Measurements from ENCODE around the gene TSHR. TPM values are rescaled to one million over a fixed set of nuclear protein-coding genes. Genes with fewer than 3 reads are reported as not detected.

Gene TSHR
- total RNA-seq, 2 donors from 2014 or later, result 0.58 TPM; not detected in 1

DNA sequence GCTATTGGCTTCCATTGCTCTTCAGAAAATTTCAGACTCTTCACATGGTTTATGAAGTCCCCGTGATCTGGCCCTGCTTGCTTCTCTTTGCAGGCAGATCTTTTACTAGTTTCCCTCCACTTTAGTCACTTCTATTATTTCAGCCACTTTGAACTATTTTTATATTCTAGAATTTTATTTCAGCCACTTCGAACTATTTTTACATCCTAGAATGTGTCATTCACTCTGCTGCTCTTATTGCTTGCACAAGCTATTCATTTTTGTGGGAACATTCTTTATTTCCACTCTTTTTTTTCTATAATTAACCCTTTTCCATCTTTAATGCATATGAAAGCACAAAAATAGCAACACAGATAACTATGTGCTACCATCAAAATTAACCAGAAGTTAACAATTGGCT is 24.5 kb downstream of the TSHR start:
- no peaks in the 10 kb centered on the region for H3K9me3 ChIP-seq (ENCODE audit: control insufficient read depth, low read length)
- H3K9me3 Mint-ChIP-seq, result no peaks in the 10 kb centered on the region
- H3K27me3 ChIP-seq (ENCODE audit: control insufficient read depth, insufficient read depth, low read length, poor library complexity, severe bottlenecking), result peaks cover 6% of the 10 kb centered on the region
- WGBS, 2 experiments (ENCODE audit: insufficient coverage in 1 of 2, insufficient read length in 1 of 2), result 90 to 96% methylated on average over 2 of the region's 2 CpGs
- DNase-seq, result no peak
- no peaks in the 10 kb centered on the region for H3K36me3 ChIP-seq (ENCODE audit: control insufficient read depth, insufficient read depth, low read length)
- H3K4me1 Mint-ChIP-seq, result no peaks in the 10 kb centered on the region
- H3K9ac ChIP-seq (ENCODE audit: extremely low read depth, low read length, poor library complexity, severe bottlenecking), result no peak overlapping the region
- no peaks in the 10 kb centered on the region for H3K4me1 ChIP-seq (ENCODE audit: control insufficient read depth, insufficient read depth, low read length)
- no peaks in the 10 kb centered on the region for H3K36me3 Mint-ChIP-seq (ENCODE audit: low read depth)
- H3K27ac ChIP-seq (ENCODE audit: low read depth, low read length), result no peak overlapping the region
- H3K27me3 Mint-ChIP-seq (ENCODE audit: insufficient read depth), result peaks cover 17% of the 10 kb centered on the region
- no peak overlapping the region for H3K4me3 ChIP-seq (ENCODE audit: low read length)
- H3K27ac Mint-ChIP-seq, result no peak overlapping the region
- TF ChIP-seq, protein P1, sequence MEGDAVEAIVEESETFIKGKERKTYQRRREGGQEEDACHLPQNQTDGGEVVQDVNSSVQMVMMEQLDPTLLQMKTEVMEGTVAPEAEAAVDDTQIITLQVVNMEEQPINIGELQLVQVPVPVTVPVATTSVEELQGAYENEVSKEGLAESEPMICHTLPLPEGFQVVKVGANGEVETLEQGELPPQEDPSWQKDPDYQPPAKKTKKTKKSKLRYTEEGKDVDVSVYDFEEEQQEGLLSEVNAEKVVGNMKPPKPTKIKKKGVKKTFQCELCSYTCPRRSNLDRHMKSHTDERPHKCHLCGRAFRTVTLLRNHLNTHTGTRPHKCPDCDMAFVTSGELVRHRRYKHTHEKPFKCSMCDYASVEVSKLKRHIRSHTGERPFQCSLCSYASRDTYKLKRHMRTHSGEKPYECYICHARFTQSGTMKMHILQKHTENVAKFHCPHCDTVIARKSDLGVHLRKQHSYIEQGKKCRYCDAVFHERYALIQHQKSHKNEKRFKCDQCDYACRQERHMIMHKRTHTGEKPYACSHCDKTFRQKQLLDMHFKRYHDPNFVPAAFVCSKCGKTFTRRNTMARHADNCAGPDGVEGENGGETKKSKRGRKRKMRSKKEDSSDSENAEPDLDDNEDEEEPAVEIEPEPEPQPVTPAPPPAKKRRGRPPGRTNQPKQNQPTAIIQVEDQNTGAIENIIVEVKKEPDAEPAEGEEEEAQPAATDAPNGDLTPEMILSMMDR (conservative IDR thresholded peaks at IDR 0.05), result no peak
- H3K4me3 Mint-ChIP-seq, result no peak overlapping the region

DNA sequence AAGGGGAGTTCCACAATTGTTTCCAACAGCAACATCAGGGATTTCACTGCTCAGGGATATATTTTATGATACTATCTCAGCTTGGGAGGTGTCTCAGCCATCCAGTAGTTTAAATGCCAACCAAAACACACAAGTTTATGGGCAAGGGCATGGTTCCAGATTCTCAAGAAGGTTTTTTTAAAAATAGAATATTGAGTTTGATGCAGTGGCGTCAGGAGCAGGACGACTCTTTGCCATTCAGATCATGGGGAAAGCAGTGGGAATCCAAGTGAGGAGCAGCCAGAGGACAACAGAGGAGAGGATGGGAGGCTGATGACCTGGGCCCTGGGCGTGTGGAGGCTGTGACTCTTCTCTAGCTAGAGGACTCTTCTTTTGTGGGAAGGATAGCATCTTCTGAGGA is 25.7 kb downstream of the TSHR start:
- H3K4me3 Mint-ChIP-seq, result no peak overlapping the region
- H3K27ac Mint-ChIP-seq, result no peak overlapping the region
- H3K27me3 Mint-ChIP-seq (ENCODE audit: insufficient read depth), result peaks cover 9% of the 10 kb centered on the region
- WGBS, 2 experiments (ENCODE audit: insufficient coverage in 1 of 2, insufficient read length in 1 of 2), result 92 to 93% methylated on average over 3 of the region's 3 CpGs
- no peak for DNase-seq
- no peaks in the 10 kb centered on the region for H3K4me1 Mint-ChIP-seq
- TF ChIP-seq, protein P1 (conservative IDR thresholded peaks at IDR 0.05), result no peak
- H3K36me3 Mint-ChIP-seq (ENCODE audit: low read depth), result no peaks in the 10 kb centered on the region
- no peaks in the 10 kb centered on the region for H3K36me3 ChIP-seq (ENCODE audit: control insufficient read depth, insufficient read depth, low read length)
- no peaks in the 10 kb centered on the region for H3K9me3 ChIP-seq (ENCODE audit: control insufficient read depth, low read length)
- H3K9ac ChIP-seq (ENCODE audit: extremely low read depth, low read length, poor library complexity, severe bottlenecking), result no peak overlapping the region
- H3K9me3 Mint-ChIP-seq, result no peaks in the 10 kb centered on the region
- H3K27me3 ChIP-seq (ENCODE audit: control insufficient read depth, insufficient read depth, low read length, poor library complexity, severe bottlenecking), result peaks cover 6% of the 10 kb centered on the region
- no peak overlapping the region for H3K27ac ChIP-seq (ENCODE audit: low read depth, low read length)
- H3K4me3 ChIP-seq (ENCODE audit: low read length), result no peak overlapping the region
- H3K4me1 ChIP-seq (ENCODE audit: control insufficient read depth, insufficient read depth, low read length), result no peaks in the 10 kb centered on the region

DNA sequence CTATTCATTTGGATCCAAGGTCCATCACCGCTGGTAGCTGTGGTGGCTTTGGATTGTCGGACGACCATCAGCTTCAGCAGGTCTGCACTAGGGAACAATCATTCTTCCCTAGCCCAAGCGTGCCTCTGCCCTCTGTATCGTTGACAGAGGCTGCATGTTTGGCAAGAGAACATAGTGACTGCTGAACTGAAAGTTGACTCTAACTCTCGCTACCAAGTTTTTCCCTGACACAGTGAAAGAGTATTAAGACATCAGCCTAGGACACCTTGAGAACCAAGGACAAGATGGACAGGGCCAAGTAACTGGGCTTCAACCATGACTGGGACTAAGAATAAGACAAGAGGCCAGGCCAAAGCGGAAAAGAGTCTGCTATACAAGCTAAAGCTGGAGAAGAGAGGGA is 26.3 kb downstream of the TSHR start:
- WGBS, 2 experiments (ENCODE audit: insufficient coverage in 1 of 2, insufficient read length in 1 of 2), result 93 to 96% methylated on average over 7 of the region's 7 CpGs
- H3K9ac ChIP-seq (ENCODE audit: extremely low read depth, low read length, poor library complexity, severe bottlenecking), result no peak overlapping the region
- peaks cover 3% of the 10 kb centered on the region for H3K27me3 ChIP-seq (ENCODE audit: control insufficient read depth, insufficient read depth, low read length, poor library complexity, severe bottlenecking)
- DNase-seq, result no peak
- peaks cover 9% of the 10 kb centered on the region for H3K27me3 Mint-ChIP-seq (ENCODE audit: insufficient read depth)
- no peaks in the 10 kb centered on the region for H3K9me3 Mint-ChIP-seq
- H3K36me3 ChIP-seq (ENCODE audit: control insufficient read depth, insufficient read depth, low read length), result no peaks in the 10 kb centered on the region
- H3K4me1 Mint-ChIP-seq, result no peaks in the 10 kb centered on the region
- no peak overlapping the region for H3K27ac Mint-ChIP-seq
- H3K4me1 ChIP-seq (ENCODE audit: control insufficient read depth, insufficient read depth, low read length), result no peaks in the 10 kb centered on the region
- H3K4me3 ChIP-seq (ENCODE audit: low read length), result no peak overlapping the region
- H3K27ac ChIP-seq (ENCODE audit: low read depth, low read length), result no peak overlapping the region
- H3K36me3 Mint-ChIP-seq (ENCODE audit: low read depth), result no peaks in the 10 kb centered on the region
- no peak overlapping the region for H3K4me3 Mint-ChIP-seq
- TF ChIP-seq, protein P1 (conservative IDR thresholded peaks at IDR 0.05), result no peak
- no peaks in the 10 kb centered on the region for H3K9me3 ChIP-seq (ENCODE audit: control insufficient read depth, low read length)

Measured in endodermal cell (in vitro differentiated cells).